Mesodermal cell (in vitro differentiated cells): Measurements from ENCODE around the gene ISLR.
A peak's percentile ranks its signal among the peaks of the same experiment; 100 is the strongest.

Source experiments
- H3K27ac ChIP-seq: 2 replicates; pipeline ENCODE4 v1.7.0; 2013; ENCODE audit warnings: mild to moderate bottlenecking, low read depth, low read length, moderate library complexity; ENCODE audit not compliant: severe bottlenecking
- H3K36me3 ChIP-seq: 2 replicates; pipeline ENCODE4 v1.7.1; 2013; ENCODE audit warnings: mild to moderate bottlenecking, low read length, moderate library complexity; ENCODE audit not compliant: control insufficient read depth, insufficient read depth
- H3K4me1 ChIP-seq: one replicate; pipeline ENCODE4 v1.7.1; 2013; ENCODE audit warnings: mild to moderate bottlenecking, low read length; ENCODE audit not compliant: insufficient read depth, control insufficient read depth, poor library complexity, severe bottlenecking
- H3K4me3 ChIP-seq: 2 replicates; pipeline ENCODE4 v1.7.0; 2013; ENCODE audit warnings: low read length, control low read depth, mild to moderate bottlenecking; ENCODE audit not compliant: insufficient read depth, poor library complexity, severe bottlenecking; ENCODE audit errors: extremely low read depth
- H3K9me3 ChIP-seq: 2 replicates; pipeline ENCODE4 v1.7.1; 2013; ENCODE audit warnings: mild to moderate bottlenecking, low read length, moderate library complexity; ENCODE audit not compliant: control insufficient read depth
- WGBS, 2 experiments: methylation state at CpG; one replicate each; pipeline ENCODE4 v1.1.5; 2013; ENCODE audit warnings: missing lambda C conversion rate in 2 of 2; ENCODE audit not compliant: insufficient coverage in 2 of 2; 5-methylcytosine and 5-hydroxymethylcytosine counted together

Gene ISLR

GRCh38 chr15:74174958-74175253, 1.4 kb downstream of the ISLR start:
- H3K27ac ChIP-seq: no peak overlapping the region
- WGBS, 2 experiments: 96 to 98% methylated on average over 14 of the region's 14 CpGs

GRCh38 chr15:74175271-74176191, 2.0 kb downstream of the ISLR start:
- no peaks in the 10 kb centered on the region for H3K36me3 ChIP-seq
- 93 to 95% methylated on average over 45 of the region's 45 CpGs for WGBS, 2 experiments

More at GRCh38 chr15:74174958-74175253, 1.4 kb downstream of the ISLR start:
- H3K4me3 ChIP-seq: no peak overlapping the region
- H3K36me3 ChIP-seq: no peaks in the 10 kb centered on the region
- H3K9me3 ChIP-seq: no peaks in the 10 kb centered on the region
- H3K4me1 ChIP-seq: peaks cover 47% of the 10 kb centered on the region

DNA sequence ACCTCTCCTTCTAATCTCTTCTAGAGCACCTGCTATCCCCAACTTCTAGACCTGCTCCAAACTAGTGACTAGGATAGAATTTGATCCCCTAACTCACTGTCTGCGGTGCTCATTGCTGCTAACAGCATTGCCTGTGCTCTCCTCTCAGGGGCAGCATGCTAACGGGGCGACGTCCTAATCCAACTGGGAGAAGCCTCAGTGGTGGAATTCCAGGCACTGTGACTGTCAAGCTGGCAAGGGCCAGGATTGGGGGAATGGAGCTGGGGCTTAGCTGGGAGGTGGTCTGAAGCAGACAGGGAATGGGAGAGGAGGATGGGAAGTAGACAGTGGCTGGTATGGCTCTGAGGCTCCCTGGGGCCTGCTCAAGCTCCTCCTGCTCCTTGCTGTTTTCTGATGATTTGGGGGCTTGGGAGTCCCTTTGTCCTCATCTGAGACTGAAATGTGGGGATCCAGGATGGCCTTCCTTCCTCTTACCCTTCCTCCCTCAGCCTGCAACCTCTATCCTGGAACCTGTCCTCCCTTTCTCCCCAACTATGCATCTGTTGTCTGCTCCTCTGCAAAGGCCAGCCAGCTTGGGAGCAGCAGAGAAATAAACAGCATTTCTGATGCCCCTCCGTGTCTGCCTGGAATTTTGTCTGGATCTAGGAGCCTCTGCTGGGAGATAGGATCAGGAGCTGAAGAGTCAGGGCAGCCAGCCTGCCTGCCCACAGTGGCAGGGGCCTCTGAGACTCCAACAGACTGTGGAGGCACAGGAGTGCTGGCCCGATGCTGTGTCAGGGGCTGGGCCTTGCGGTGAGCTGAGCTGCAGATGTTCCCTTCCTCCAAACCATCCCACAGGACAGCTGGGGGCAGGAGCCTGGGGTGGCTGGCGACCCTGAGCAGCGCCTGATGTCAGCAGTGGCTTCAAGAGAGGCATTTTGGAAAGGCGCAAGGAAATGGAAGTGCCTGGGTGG, 3.0 kb downstream of the ISLR start:
- Histone ChIP-seq H3K27ac (peak overlapping the region; percentile 57), H3K9me3 (no peaks in the 10 kb centered on the region), H3K4me3 (no peak overlapping the region), H3K36me3 (no peaks in the 10 kb centered on the region), H3K4me1 (peaks cover 55% of the 10 kb centered on the region)
- WGBS, 2 experiments: 66 to 73% methylated on average over 7 to 10 of the region's 10 CpGs

More at GRCh38 chr15:74175271-74176191, 2.0 kb downstream of the ISLR start:
- no peaks in the 10 kb centered on the region for H3K9me3 ChIP-seq
- H3K4me3 ChIP-seq: no peak overlapping the region
- peaks cover 53% of the 10 kb centered on the region for H3K4me1 ChIP-seq
- H3K27ac ChIP-seq: no peak overlapping the region

DNA sequence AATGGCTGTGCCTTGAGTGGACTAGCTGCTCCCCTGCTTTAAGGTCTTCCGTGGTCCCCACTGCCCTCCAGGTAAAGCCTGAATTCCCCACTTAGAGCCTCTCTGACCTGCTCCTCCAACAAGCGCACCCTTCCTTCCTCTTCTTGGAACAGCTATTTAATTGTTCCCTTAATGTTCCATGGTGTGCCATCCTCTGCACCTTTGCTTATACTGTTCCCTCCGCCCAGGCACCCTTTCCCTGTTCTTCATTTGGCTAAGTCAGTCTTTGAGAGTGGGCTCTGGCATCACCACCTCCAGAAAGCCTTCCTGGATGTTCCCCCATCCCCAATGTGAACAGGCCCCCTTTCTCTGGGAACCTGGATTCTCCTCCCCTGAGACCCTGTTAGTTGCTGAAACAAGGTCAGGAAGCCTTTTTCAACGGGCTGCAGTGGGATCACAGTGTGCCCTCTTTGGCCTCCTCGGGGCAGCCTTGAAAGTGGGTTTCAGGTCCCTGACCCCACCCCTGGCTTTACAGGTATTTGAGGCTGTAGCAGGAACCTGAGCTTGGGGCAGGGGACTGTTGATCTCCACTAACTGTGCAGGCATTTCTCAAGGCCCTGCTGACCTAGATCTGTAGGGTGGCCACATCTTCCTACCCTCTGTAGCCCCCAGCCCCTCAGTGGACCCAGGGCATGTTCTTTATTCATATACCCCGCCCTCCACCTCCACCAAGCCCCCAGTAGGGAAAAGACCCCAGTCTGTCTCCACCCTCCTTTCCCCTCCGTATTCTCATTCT, 5.0 kb downstream of the ISLR start:
- Histone ChIP-seq H3K27ac (no peak overlapping the region), H3K4me1 (peaks cover 47% of the 10 kb centered on the region), H3K4me3 (no peak overlapping the region), H3K9me3 (no peaks in the 10 kb centered on the region), H3K36me3 (peaks cover 4% of the 10 kb centered on the region)
- 98 to 100% methylated on average over 6 to 7 of the region's 7 CpGs for WGBS, 2 experiments

- H3K36me3 ChIP-seq: peaks cover 4% of the 10 kb centered on the region
- no peaks in the 10 kb centered on the region for H3K9me3 ChIP-seq
- H3K4me3 ChIP-seq: no peak overlapping the region
- peaks cover 41% of the 10 kb centered on the region for H3K4me1 ChIP-seq
- no peak overlapping the region for H3K27ac ChIP-seq
- WGBS, 2 experiments: 85 to 87% methylated on average over 10 of the region's 13 CpGs
Observed at GRCh38 chr15:74179101-74179841, 5.8 kb downstream of the ISLR start.

DNA sequence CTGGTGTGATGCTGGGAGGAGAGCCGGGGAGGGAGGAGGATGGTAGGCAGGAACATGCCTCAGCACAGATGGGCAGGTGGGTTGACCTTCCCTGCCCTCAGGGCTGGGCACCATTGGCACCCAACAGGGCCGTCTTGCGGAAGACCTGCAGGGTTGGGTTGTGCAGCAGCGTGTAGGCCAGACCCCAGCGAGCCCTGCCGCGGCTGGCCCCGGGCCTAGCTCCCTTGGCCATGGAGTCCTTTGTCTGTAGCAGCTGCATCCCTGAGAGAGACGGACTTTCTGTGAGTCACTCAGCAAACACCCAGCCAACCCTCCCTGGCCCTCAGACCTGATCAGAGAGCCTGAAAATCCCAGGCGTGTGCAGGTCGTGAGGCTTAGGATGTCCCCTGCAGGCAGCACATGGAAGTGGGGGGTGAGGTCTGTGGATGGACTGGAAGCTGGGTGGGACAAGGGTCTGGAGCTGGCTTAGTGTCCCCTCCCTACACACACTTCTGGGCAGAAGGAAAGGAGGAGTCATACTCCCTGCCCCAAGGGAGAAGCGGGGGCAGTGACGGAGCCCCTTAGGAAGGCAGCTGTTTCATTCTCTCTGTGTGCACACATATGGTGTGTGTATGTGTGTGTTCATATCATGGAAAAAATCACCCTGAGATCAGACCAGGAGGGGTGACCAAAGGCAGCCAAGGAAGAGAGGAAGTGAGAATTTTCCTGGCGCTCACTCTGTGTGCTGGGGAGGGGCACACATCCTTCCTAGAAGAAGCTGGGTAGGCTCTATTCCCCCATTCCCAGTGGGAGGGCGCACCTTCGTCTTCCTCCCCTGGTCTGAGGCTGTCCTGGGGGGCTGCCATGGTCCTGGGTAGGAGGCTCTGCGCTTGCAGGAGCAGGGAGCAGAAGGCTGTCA, 6.7 kb downstream of the ISLR start:
- 89 to 97% methylated on average over 11 to 13 of the region's 17 CpGs for WGBS, 2 experiments
- no peaks in the 10 kb centered on the region for H3K9me3 ChIP-seq
- peaks cover 4% of the 10 kb centered on the region for H3K36me3 ChIP-seq
- peak overlapping the region; percentile 41 for H3K27ac ChIP-seq
- H3K4me1 ChIP-seq: peaks cover 38% of the 10 kb centered on the region
- no peak overlapping the region for H3K4me3 ChIP-seq

DNA sequence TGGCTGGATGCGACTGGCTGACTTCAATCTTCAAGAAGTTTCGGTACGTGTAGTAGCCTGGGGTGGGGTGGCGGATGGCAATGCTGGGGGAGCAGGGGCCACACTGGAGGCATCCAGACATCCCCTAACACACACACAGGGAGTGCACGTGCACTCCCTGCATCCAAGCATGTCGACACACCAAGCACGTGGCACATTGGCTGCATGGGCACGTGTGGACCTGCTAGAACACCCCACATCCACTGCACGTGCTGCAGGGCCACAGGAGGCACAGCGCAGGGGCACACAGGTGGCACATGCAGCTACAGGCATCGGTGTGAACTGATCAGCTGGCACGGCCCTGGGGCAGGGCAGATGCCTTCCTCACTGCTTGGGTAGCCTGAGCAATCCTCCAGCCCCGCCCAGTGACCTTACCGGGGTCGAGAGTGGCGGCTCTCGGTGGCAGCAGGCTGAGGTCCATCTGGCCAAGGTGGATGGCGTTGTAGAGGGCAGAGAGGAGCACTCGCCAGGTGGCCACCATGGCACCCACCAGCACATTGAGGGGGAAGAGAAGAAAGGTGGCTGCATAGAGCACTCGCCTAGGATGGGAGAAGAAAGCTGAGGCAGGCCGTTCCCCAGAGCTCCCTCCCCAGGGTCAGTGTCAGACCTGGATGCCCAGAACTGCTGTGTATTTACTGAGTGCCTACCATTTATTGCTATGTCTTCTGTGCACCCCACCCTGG, 7.5 kb downstream of the ISLR start:
- Histone ChIP-seq H3K4me1 (peaks cover 35% of the 10 kb centered on the region), H3K27ac (no peak overlapping the region), H3K36me3 (peaks cover 4% of the 10 kb centered on the region), H3K9me3 (no peaks in the 10 kb centered on the region), H3K4me3 (no peak overlapping the region)
- 88 to 92% methylated on average over 17 of the region's 21 CpGs for WGBS, 2 experiments

DNA sequence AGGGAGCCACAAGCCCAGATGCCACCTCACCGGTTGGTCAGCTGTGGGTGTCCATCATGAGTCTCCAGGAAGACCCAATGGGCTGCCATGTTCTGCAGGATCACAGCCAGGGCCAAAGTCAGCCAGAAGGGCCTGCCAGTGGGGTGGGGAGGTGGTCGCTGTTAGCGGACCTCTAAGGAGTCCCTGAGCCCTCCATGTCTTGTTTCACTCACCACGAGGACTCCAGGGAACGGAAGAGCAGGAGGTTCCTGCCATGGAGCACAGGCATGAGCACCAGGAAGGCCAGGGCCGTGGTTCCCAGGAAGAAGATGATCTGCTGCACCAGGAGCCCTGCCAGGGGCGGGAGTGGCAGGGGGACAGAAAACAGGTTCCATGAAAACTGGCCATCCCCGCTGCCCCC, 8.6 kb downstream of the ISLR start:
- Histone ChIP-seq H3K4me3 (no peak overlapping the region), H3K36me3 (peaks cover 4% of the 10 kb centered on the region), H3K27ac (no peak overlapping the region), H3K9me3 (no peaks in the 10 kb centered on the region), H3K4me1 (peaks cover 24% of the 10 kb centered on the region)
- WGBS, 2 experiments: 92 to 95% methylated on average over 6 of the region's 8 CpGs

DNA sequence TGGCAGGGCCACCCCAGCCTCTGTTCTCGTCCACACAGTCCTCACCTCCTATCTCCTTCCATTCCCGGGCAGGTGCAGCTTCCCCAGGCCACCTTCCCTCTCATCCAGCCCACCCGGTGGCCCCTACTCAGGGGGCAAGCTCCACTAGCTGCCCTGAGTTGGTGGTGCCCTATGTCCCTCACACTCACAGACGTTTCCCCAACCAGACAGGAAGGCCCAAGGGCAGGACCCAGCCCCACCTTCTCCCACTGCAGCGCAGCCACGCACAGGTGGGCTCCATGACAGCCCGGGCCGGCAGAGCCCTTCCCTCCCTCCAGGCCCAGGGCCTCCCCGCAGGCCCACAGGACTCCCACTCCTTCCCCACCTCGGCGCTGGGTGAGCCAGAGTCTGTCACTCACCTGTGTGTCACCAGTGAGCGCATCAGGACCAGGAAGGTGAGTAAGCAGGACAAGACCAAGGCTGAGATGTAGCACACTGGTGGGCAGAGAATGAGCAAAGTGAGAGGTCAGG, 11.1 kb downstream of the ISLR start:
- H3K4me3 ChIP-seq: no peak overlapping the region
- WGBS, 2 experiments: 86 to 97% methylated on average over 6 to 9 of the region's 12 CpGs

More for the DNA sequence above, 11.1 kb downstream of the ISLR start:
- peaks cover 11% of the 10 kb centered on the region for H3K4me1 ChIP-seq
- no peak overlapping the region for H3K27ac ChIP-seq
- H3K36me3 ChIP-seq: peaks cover 4% of the 10 kb centered on the region
- no peaks in the 10 kb centered on the region for H3K9me3 ChIP-seq
